ENCODE measurements around the gene CLCN5. TPM values are rescaled to one million over a fixed set of nuclear protein-coding genes. Genes with fewer than 3 reads are reported as not detected.
A peak's percentile ranks its signal among the peaks of the same experiment; 100 is the strongest.

CLCN5 gene
- total and polyA plus RNA-seq, 10 of the 15 experiments (the other 5 are each of a cell fraction or from before 2014, with no cell fraction given): 0.33 to 3.8 (median 2.6) TPM

- TF ChIP-seq REST (IDR thresholded peaks at IDR 0.05; ENCODE audit: low read depth, low read length) (no peak), STAT1 (conservative IDR thresholded peaks at IDR 0.05) (no peak), POU2F2 (IDR thresholded peaks at IDR 0.05; ENCODE audit: borderline replicate concordance, low read depth, low read length) (no peak), ASH2L (IDR thresholded peaks at IDR 0.05; ENCODE audit: borderline replicate concordance, low read depth) (no peak), ZNF217 (IDR thresholded peaks at IDR 0.05) (no peak), WRNIP1 (IDR thresholded peaks at IDR 0.05; ENCODE audit: borderline replicate concordance, low read depth, low read length) (no peak), GATAD2B (conservative IDR thresholded peaks at IDR 0.05; ENCODE audit: low read depth) (no peak), TCF3 (IDR thresholded peaks at IDR 0.05; ENCODE audit: borderline replicate concordance, insufficient read depth, low read depth, low read length) (no peak)
These were observed 1.3 kb upstream of the CLCN5 start (continued) for GRCh38 chrX:49921109-49921508.

GRCh38 chrX:49925176-49925575 lies 2.8 kb downstream of the CLCN5 start:
- CTCF ChIA-PET: interaction anchor here (1.0 to 3.4 kb wide), 4 partner anchors 9 to 655 kb away, joined by 3 to 11 read pairs (median 4); no protein-coding TSS in a partner anchor
- no peaks in the 10 kb centered on the region for H4K20me1 ChIP-seq (ENCODE audit: control insufficient read depth, insufficient read depth)
- H3K4me3 ChIP-seq: no peak overlapping the region
- peak overlapping the region; percentile 13; the same call in 1 of the 2 replicates for H3K4me2 ChIP-seq (ENCODE audit: control insufficient read depth, insufficient read depth)
- RAD21 ChIA-PET (ENCODE audit: unreplicated experiment): interaction anchor here (1.4 to 1.7 kb wide), 2 partner anchors 23 to 280 kb away, joined by 3 to 5 read pairs; partner anchors contain the start of gene CCNB3
- H3K9ac ChIP-seq (ENCODE audit: control insufficient read depth, insufficient read depth, low read length): no peak overlapping the region
- FAIRE-seq (no peak), DNase-seq (ENCODE audit: low read depth, low spot score) (no peak), ATAC-seq (no peak)
- SMC1A ChIA-PET (ENCODE audit: uncharacterized antibody, unreplicated experiment): interaction anchor here (1.4 to 2.7 kb wide), 3 partner anchors 27 to 54 kb away, joined by 3 to 10 read pairs (median 10); no protein-coding TSS in a partner anchor
- H3K36me3 ChIP-seq (ENCODE audit: control insufficient read depth in 2 of 2, insufficient read depth in 2 of 2, low read length in 1 of 2): no peaks in the 10 kb centered on the region
- 22% methylated on average over 2 of the region's 2 CpGs for WGBS (ENCODE audit: insufficient coverage, insufficient replicate concordance, low lambda C conversion rate, missing lambda C conversion rate)
- H3K4me1 ChIP-seq (ENCODE audit: control insufficient read depth, insufficient read depth, low read length): no peaks in the 10 kb centered on the region
- POLR2A ChIA-PET: no interaction called here
- H2AFZ ChIP-seq (ENCODE audit: control insufficient read depth, low read depth, low read length): no peak overlapping the region
- no peak overlapping the region for H3K27ac ChIP-seq (ENCODE audit: control insufficient read depth, insufficient read depth)
- no peaks in the 10 kb centered on the region for H3K9me3 ChIP-seq (replicated peaks; ENCODE audit: control insufficient read depth, insufficient read depth, low read length)
- no TSS peak for BruUV-seq (replicated peaks)
- in situ Hi-C loops (cut with MboI) (no loop called here), intact Hi-C loops (cut with micrococcal nuclease; ENCODE audit: unreplicated experiment) (no loop called here)
- H3K27me3 ChIP-seq (replicated peaks in 1 of 2; ENCODE audit: control insufficient read depth in 2 of 2, insufficient read depth in 2 of 2, low read length in 1 of 2): no peaks in the 10 kb centered on the region
- H3K79me2 ChIP-seq (ENCODE audit: control insufficient read depth, insufficient read depth, low read length): no peaks in the 10 kb centered on the region
- TF ChIP-seq RFX5 (IDR thresholded peaks at IDR 0.05; ENCODE audit: low read depth, low read length): no peak
- TF ChIP-seq EZH2 (IDR thresholded peaks at IDR 0.05; ENCODE audit: borderline replicate concordance, control insufficient read depth, low read depth, low read length): no peak
- no peak for TF ChIP-seq WRNIP1 (IDR thresholded peaks at IDR 0.05; ENCODE audit: borderline replicate concordance, low read depth, low read length)
- no peak for TF ChIP-seq STAT3 (IDR thresholded peaks at IDR 0.05; ENCODE audit: low read depth, low read length)
- TF ChIP-seq MTA2 (IDR thresholded peaks at IDR 0.05; ENCODE audit: low read depth): no peak
- TF ChIP-seq ZBTB40 (IDR thresholded peaks at IDR 0.05; ENCODE audit: borderline replicate concordance): no peak
- no peak for TF ChIP-seq SIX5 (IDR thresholded peaks at IDR 0.05; ENCODE audit: low read depth, low read length, severe bottlenecking)
